ENCODE measurements around the gene MEIOSIN.

GRCh38 chr19:45779231-45780145 is 46.2 kb downstream of the MEIOSIN start:
- TF ChIP-seq CTCF (IDR thresholded peaks at IDR 0.05 in 2 of 3, conservative IDR thresholded peaks at IDR 0.05 in 1 of 3; ENCODE audit: insufficient read depth in 2 of 3, low read depth in 1 of 3, low read length in 3 of 3) = peak; percentile 77 to 89 (median 87)
- TF ChIP-seq MGA (IDR thresholded peaks at IDR 0.05) = no peak
- TF ChIP-seq SIN3A (IDR thresholded peaks at IDR 0.05; ENCODE audit: borderline replicate concordance in 2 of 2, control insufficient read depth in 1 of 2, low read depth in 2 of 2, low read length in 2 of 2) = 0 out of 4 replicates have a peak, but pooled peaks of 1 of the 2 experiments have one; percentile 22
- no peak for TF ChIP-seq SMAD1 (IDR thresholded peaks at IDR 0.05; ENCODE audit: low read depth, low read length, partially characterized antibody)
- no peak for TF ChIP-seq ZNF766 (CRISPR knock-in tag; conservative IDR thresholded peaks at IDR 0.05)
- TF ChIP-seq ETV6 (IDR thresholded peaks at IDR 0.05; ENCODE audit: borderline replicate concordance in 1 of 2, low read depth in 2 of 2, low read length in 1 of 2) = no peak
- TF ChIP-seq ETV6 (CRISPR knock-in tag; IDR thresholded peaks at IDR 0.05; ENCODE audit: borderline replicate concordance) = no peak
